HEK293 (cell line): ENCODE data around the gene PRR23C.
"Not testable (repeated sequence)": the region's sequence is repeated elsewhere in the genome, so short reads cannot be mapped to it uniquely, and the experiment has no call there.

Experiments used
- CTCF ChIA-PET: fragments of 350-600 bp; formaldehyde crosslinking; extraction: SDS; loops from one replicate; lab custom pipeline; 2021; ENCODE audit warnings: antibody characterized with exemption; lab: Yijun Ruan, JAX
- POLR2A ChIA-PET: fragments of 300-600 bp; formaldehyde crosslinking; extraction: SDS; loops from one replicate; lab custom pipeline; 2020; ENCODE audit warnings: antibody characterized with exemption, inconsistent platforms; lab: Yijun Ruan, JAX
- H3K27ac ChIP-seq: fragments of 200-500 bp; sonication (Bioruptor generic); 2 replicates; pipeline ENCODE4 v1.5.1; 2014; ENCODE audit warnings: low read depth, low read length, control low read depth, inconsistent platforms; ENCODE audit errors: extremely low read depth
- H3K36me3 ChIP-seq, 2 experiments: fragments of 200-500 bp in 1 of 2; sonication (Bioruptor generic) in 1 of 2; 1 replicate in 1 of 2; 2 replicates in 1 of 2; pipeline ENCODE4 v1.5.1; 2014 to 2017; ENCODE audit warnings: inconsistent platforms in 2 of 2, low read length in 2 of 2; ENCODE audit not compliant: control insufficient read depth in 2 of 2, insufficient read depth in 1 of 2
- H3K4me1 ChIP-seq: fragments of 200-500 bp; sonication (Bioruptor generic); 2 replicates; pipeline ENCODE4 v1.5.1; 2014; ENCODE audit warnings: mild to moderate bottlenecking, low read length, inconsistent platforms; ENCODE audit not compliant: control insufficient read depth, insufficient read depth
- H3K4me3 ChIP-seq: 2 replicates; pipeline ENCODE4 v1.5.1; 2011; ENCODE audit warnings: low read depth, mild to moderate bottlenecking, control low read depth, low read length, moderate library complexity
- H3K9me3 ChIP-seq: fragments of 200-500 bp; sonication (Bioruptor generic); 2 replicates; pipeline ENCODE4 v1.5.1; 2014; ENCODE audit warnings: low read depth, low read length, inconsistent platforms; ENCODE audit not compliant: control insufficient read depth, insufficient read depth
- FEZF1 ChIP-seq: fragments of 450-650 bp; formaldehyde crosslinking; IDR thresholded peaks from 2 replicates; pipeline ENCODE4 v1.5.1; 2016; ENCODE audit warnings: missing biosample characterization, missing genetic modification characterization
- KLF7 ChIP-seq: fragments of 450-650 bp; formaldehyde crosslinking; IDR thresholded peaks from 2 replicates; pipeline ENCODE4 v1.5.1; 2016; ENCODE audit warnings: missing biosample characterization, missing genetic modification characterization, borderline replicate concordance
- KLF9 ChIP-seq: fragments of 450-650 bp; formaldehyde crosslinking; IDR thresholded peaks from 2 replicates; pipeline ENCODE4 v1.5.1; 2016; ENCODE audit warnings: missing biosample characterization, missing genetic modification characterization, low read depth
- SETDB1 ChIP-seq: IDR thresholded peaks from one replicate; pipeline ENCODE4 v1.6.1; 2017; ENCODE audit warnings: mild to moderate bottlenecking, low read length, moderate library complexity, mixed read lengths; ENCODE audit not compliant: insufficient read length
- WT1 ChIP-seq: fragments of 450-650 bp; formaldehyde crosslinking; IDR thresholded peaks from 2 replicates; pipeline ENCODE4 v1.5.1; 2016; ENCODE audit warnings: missing biosample characterization, missing genetic modification characterization
- ZNF132 ChIP-seq: fragments of 450-650 bp; formaldehyde crosslinking; IDR thresholded peaks from 2 replicates; pipeline ENCODE4 v1.5.1; 2017; ENCODE audit warnings: missing biosample characterization, missing genetic modification characterization, borderline replicate concordance
- ZNF133 ChIP-seq: fragments of 450-650 bp; formaldehyde crosslinking; IDR thresholded peaks from 2 replicates; pipeline ENCODE4 v1.5.1; 2016; ENCODE audit warnings: missing biosample characterization, missing genetic modification characterization
- ZNF211 ChIP-seq: fragments of 450-650 bp; formaldehyde crosslinking; IDR thresholded peaks from 2 replicates; pipeline ENCODE4 v1.5.1; 2016; ENCODE audit warnings: low read depth, missing biosample characterization, missing genetic modification characterization
- ZNF221 ChIP-seq: fragments of 450-650 bp; formaldehyde crosslinking; IDR thresholded peaks from 2 replicates; pipeline ENCODE4 v1.5.1; 2017; ENCODE audit warnings: missing biosample characterization, missing genetic modification characterization, borderline replicate concordance
- ZNF354C ChIP-seq: fragments of 450-650 bp; formaldehyde crosslinking; IDR thresholded peaks from 2 replicates; pipeline ENCODE4 v1.5.1; 2016; ENCODE audit warnings: missing biosample characterization, missing genetic modification characterization, low read depth, borderline replicate concordance
- ZNF529 ChIP-seq: fragments of 450-650 bp; formaldehyde crosslinking; IDR thresholded peaks from 2 replicates; pipeline ENCODE4 v1.5.1; 2017; ENCODE audit warnings: missing genetic modification characterization, missing biosample characterization; ENCODE audit not compliant: insufficient replicate concordance
- ZNF585B ChIP-seq: fragments of 450-650 bp; formaldehyde crosslinking; IDR thresholded peaks from 2 replicates; pipeline ENCODE4 v1.5.1; 2016; ENCODE audit warnings: missing biosample characterization, missing genetic modification characterization
- ZNF792 ChIP-seq: fragments of 450-650 bp; formaldehyde crosslinking; IDR thresholded peaks from 2 replicates; pipeline ENCODE4 v1.5.1; 2016; ENCODE audit warnings: missing biosample characterization, missing genetic modification characterization
- TF ChIP-seq, protein P1 (sequence below): fragments of 450-650 bp; formaldehyde crosslinking; IDR thresholded peaks from 2 replicates; pipeline ENCODE4 v1.5.1; 2016; ENCODE audit warnings: missing biosample characterization, missing genetic modification characterization
- TF ChIP-seq, protein P2 (sequence below): fragments of 450-650 bp; formaldehyde crosslinking; IDR thresholded peaks from 2 replicates; pipeline ENCODE4 v1.5.1; 2016; ENCODE audit warnings: missing biosample characterization, missing genetic modification characterization, low read depth
- TF ChIP-seq, protein P3 (sequence below): fragments of 450-650 bp; formaldehyde crosslinking; IDR thresholded peaks from 2 replicates; pipeline ENCODE4 v1.5.1; 2016; ENCODE audit warnings: missing biosample characterization, missing genetic modification characterization

Gene PRR23C

DNA sequence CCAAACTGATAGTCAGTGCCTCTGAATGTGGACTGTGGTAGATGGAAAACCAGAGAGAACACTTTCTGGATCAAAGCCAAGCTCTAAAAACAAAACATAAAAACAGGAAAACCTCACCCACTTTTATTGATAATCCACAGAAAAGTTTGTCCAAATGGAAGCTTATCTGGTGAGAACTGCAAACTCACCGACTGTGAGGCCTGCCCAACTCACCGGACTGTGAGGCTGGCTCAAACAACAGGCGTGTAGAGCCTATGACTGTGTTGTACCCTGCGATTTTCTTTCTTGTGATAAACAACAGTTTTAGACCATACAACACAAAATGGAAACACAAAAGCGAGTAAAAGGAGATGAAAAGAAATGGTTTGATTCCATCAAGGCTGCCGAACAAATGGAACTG lies 7.2 kb downstream of the PRR23C start:
- Histone ChIP-seq H3K4me1 (no peaks in the 10 kb centered on the region), H3K36me3 (no peaks in the 10 kb centered on the region), H3K4me3 (no peak overlapping the region), H3K9me3 (no peaks in the 10 kb centered on the region), H3K27ac (no peak overlapping the region)
- no peak for TF ChIP-seq ZNF132
- TF ChIP-seq ZNF792 (tag by site-specific recombination), result no peak
- TF ChIP-seq WT1, result no peak
- TF ChIP-seq ZNF211 (tag by site-specific recombination), result no peak
- TF ChIP-seq ZNF221 (tag by site-specific recombination), result no peak
- ChIA-PET POLR2A (no interaction called here), CTCF (no interaction called here)

DNA sequence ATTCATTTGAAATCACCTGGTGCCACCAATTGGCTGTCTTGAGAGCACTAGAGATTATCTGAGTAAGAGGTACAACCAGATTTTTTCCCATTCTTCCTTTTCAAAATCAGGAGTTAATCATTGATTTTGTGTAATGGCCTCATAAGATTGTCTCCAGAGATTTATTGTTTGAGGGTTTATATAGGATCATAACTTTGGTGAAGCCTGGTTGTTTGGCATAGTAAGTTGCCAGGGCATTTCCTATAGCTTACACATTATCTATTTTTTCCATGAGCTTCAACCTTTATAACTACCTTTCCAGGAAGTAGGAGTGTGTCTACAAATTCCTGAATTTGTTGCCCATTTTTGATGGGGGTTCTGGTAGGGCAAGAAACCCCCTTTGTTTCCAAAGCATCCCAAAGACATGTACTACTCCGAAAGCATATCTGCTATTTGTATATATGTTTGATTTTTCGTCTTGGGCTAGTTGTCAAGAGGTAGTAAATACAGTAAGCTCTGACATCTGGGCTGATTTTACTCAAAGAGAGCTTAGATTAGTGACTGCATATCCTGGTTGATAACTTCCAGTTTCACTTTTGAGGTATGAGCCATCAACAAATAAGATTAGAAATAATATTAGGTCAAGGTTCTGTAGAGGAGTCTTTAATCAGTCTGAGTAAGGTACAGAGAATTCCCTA lies 12.2 kb downstream of the PRR23C start:
- ChIA-PET POLR2A (interaction anchor here (0.6 kb wide), 1 partner anchor 700 kb away, joined by 3 read pairs; no protein-coding TSS in a partner anchor), CTCF (no interaction called here)
- no peaks in the 10 kb centered on the region for H3K36me3 ChIP-seq
- no peaks in the 10 kb centered on the region for H3K9me3 ChIP-seq
- no peak overlapping the region for H3K4me3 ChIP-seq
- no peaks in the 10 kb centered on the region for H3K4me1 ChIP-seq
- no peak overlapping the region for H3K27ac ChIP-seq
- TF ChIP-seq ZNF354C (tag by site-specific recombination), result no peak
- TF ChIP-seq, protein P1, sequence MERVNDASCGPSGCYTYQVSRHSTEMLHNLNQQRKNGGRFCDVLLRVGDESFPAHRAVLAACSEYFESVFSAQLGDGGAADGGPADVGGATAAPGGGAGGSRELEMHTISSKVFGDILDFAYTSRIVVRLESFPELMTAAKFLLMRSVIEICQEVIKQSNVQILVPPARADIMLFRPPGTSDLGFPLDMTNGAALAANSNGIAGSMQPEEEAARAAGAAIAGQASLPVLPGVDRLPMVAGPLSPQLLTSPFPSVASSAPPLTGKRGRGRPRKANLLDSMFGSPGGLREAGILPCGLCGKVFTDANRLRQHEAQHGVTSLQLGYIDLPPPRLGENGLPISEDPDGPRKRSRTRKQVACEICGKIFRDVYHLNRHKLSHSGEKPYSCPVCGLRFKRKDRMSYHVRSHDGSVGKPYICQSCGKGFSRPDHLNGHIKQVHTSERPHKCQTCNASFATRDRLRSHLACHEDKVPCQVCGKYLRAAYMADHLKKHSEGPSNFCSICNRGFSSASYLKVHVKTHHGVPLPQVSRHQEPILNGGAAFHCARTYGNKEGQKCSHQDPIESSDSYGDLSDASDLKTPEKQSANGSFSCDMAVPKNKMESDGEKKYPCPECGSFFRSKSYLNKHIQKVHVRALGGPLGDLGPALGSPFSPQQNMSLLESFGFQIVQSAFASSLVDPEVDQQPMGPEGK (tag by site-specific recombination), result no peak
- no peak for TF ChIP-seq ZNF133 (tag by site-specific recombination)
- TF ChIP-seq, protein P2, sequence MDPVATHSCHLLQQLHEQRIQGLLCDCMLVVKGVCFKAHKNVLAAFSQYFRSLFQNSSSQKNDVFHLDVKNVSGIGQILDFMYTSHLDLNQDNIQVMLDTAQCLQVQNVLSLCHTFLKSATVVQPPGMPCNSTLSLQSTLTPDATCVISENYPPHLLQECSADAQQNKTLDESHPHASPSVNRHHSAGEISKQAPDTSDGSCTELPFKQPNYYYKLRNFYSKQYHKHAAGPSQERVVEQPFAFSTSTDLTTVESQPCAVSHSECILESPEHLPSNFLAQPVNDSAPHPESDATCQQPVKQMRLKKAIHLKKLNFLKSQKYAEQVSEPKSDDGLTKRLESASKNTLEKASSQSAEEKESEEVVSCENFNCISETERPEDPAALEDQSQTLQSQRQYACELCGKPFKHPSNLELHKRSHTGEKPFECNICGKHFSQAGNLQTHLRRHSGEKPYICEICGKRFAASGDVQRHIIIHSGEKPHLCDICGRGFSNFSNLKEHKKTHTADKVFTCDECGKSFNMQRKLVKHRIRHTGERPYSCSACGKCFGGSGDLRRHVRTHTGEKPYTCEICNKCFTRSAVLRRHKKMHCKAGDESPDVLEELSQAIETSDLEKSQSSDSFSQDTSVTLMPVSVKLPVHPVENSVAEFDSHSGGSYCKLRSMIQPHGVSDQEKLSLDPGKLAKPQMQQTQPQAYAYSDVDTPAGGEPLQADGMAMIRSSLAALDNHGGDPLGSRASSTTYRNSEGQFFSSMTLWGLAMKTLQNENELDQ (tag by site-specific recombination), result no peak
- no peak for TF ChIP-seq KLF9 (tag by site-specific recombination)
- no peak for TF ChIP-seq KLF7 (tag by site-specific recombination)
- TF ChIP-seq FEZF1, result no peak
- TF ChIP-seq ZNF585B, result no peak
- TF ChIP-seq, protein P3, sequence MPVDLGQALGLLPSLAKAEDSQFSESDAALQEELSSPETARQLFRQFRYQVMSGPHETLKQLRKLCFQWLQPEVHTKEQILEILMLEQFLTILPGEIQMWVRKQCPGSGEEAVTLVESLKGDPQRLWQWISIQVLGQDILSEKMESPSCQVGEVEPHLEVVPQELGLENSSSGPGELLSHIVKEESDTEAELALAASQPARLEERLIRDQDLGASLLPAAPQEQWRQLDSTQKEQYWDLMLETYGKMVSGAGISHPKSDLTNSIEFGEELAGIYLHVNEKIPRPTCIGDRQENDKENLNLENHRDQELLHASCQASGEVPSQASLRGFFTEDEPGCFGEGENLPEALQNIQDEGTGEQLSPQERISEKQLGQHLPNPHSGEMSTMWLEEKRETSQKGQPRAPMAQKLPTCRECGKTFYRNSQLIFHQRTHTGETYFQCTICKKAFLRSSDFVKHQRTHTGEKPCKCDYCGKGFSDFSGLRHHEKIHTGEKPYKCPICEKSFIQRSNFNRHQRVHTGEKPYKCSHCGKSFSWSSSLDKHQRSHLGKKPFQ (tag by site-specific recombination), result no peak

DNA sequence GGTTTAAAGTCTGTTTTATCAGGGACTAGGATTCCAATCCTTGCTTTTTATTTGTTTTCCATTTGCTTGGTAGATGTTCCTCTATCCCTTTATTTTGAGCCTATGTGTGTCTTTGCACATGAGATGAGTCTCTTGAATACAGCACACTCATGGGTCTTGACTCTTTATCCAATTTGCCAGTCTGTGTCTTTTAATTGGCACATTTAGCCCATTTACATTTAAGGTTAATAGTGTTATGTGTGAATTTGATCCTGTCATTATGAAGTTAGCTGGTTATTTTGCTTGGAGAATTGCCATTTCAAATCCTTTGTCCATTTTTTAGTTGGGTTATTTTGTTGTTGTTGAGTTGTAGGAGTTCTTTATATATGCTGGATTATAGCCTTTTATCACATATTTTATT lies 14.1 kb downstream of the PRR23C start:
- H3K4me3 ChIP-seq, POLR2A ChIA-PET, H3K4me1 ChIP-seq, H3K36me3 ChIP-seq, CTCF ChIA-PET, H3K9me3 ChIP-seq, H3K27ac ChIP-seq: not testable (repeated sequence)
- TF ChIP-seq SETDB1 (peak; percentile 46), ZNF529 (tag by site-specific recombination) (peak; percentile 78)
